Measurements from ENCODE around the gene FIGN.

Gene FIGN

GRCh38 chr2:163573652-163574051, 162.2 kb downstream of the FIGN start:
- H3K27ac Mint-ChIP-seq: no peak overlapping the region
- H3K4me3 Mint-ChIP-seq: no peak overlapping the region
- CTCF ChIA-PET: no interaction called here
- H3K36me3 Mint-ChIP-seq: no peaks in the 10 kb centered on the region
- H3K4me1 Mint-ChIP-seq: no peaks in the 10 kb centered on the region
- H3K27me3 Mint-ChIP-seq: no peaks in the 10 kb centered on the region
- H3K9me3 Mint-ChIP-seq: peaks cover 8% of the 10 kb centered on the region
- no peak for DNase-seq

GRCh38 chr2:163572850-163573249, 163.0 kb downstream of the FIGN start:
- Mint-ChIP-seq H3K9me3 (peaks cover 8% of the 10 kb centered on the region), H3K36me3 (no peaks in the 10 kb centered on the region), H3K27ac (no peak overlapping the region), H3K4me1 (no peaks in the 10 kb centered on the region), H3K4me3 (no peak overlapping the region), H3K27me3 (no peaks in the 10 kb centered on the region)
- DNase-seq: no peak
- CTCF ChIA-PET: no interaction called here

GRCh38 chr2:163571423-163572102, 164.2 kb downstream of the FIGN start:
- no peak overlapping the region for H3K27ac Mint-ChIP-seq
- DNase-seq: no peak
- no peaks in the 10 kb centered on the region for H3K27me3 Mint-ChIP-seq
- H3K4me3 Mint-ChIP-seq: no peak overlapping the region
- CTCF ChIA-PET: no interaction called here
- H3K4me1 Mint-ChIP-seq: no peaks in the 10 kb centered on the region
- H3K36me3 Mint-ChIP-seq: no peaks in the 10 kb centered on the region
- peaks cover 6% of the 10 kb centered on the region for H3K9me3 Mint-ChIP-seq

- Mint-ChIP-seq H3K4me1 (no peaks in the 10 kb centered on the region), H3K27ac (no peak overlapping the region), H3K9me3 (peaks cover 1% of the 10 kb centered on the region), H3K4me3 (no peak overlapping the region), H3K27me3 (no peaks in the 10 kb centered on the region), H3K36me3 (no peaks in the 10 kb centered on the region)
- CTCF ChIA-PET: no interaction called here
- DNase-seq: no peak
These were observed 165.4 kb downstream of the FIGN start for GRCh38 chr2:163570391-163570790.

GRCh38 chr2:163565192-163565591, 170.6 kb downstream of the FIGN start:
- no peaks in the 10 kb centered on the region for H3K27me3 Mint-ChIP-seq
- H3K27ac Mint-ChIP-seq: no peak overlapping the region
- no peaks in the 10 kb centered on the region for H3K4me1 Mint-ChIP-seq
- no peak for DNase-seq
- H3K9me3 Mint-ChIP-seq: peaks cover 2% of the 10 kb centered on the region
- CTCF ChIA-PET: no interaction called here
- H3K36me3 Mint-ChIP-seq: no peaks in the 10 kb centered on the region
- H3K4me3 Mint-ChIP-seq: no peak overlapping the region

- H3K9me3 Mint-ChIP-seq: peaks cover 2% of the 10 kb centered on the region
- no peaks in the 10 kb centered on the region for H3K4me1 Mint-ChIP-seq
- H3K27me3 Mint-ChIP-seq: no peaks in the 10 kb centered on the region
- no peaks in the 10 kb centered on the region for H3K36me3 Mint-ChIP-seq
- CTCF ChIA-PET: no interaction called here
- H3K4me3 Mint-ChIP-seq: no peak overlapping the region
- no peak for DNase-seq
- no peak overlapping the region for H3K27ac Mint-ChIP-seq
These were observed 171.6 kb downstream of the FIGN start for GRCh38 chr2:163564236-163564635.

- no peak for DNase-seq
- peaks cover 2% of the 10 kb centered on the region for H3K9me3 Mint-ChIP-seq
- H3K36me3 Mint-ChIP-seq: no peaks in the 10 kb centered on the region
- H3K4me3 Mint-ChIP-seq: no peak overlapping the region
- CTCF ChIA-PET: no interaction called here
- H3K27me3 Mint-ChIP-seq: no peaks in the 10 kb centered on the region
- H3K27ac Mint-ChIP-seq: no peak overlapping the region
- no peaks in the 10 kb centered on the region for H3K4me1 Mint-ChIP-seq
These were observed 172.5 kb downstream of the FIGN start for GRCh38 chr2:163563336-163563735.

- H3K36me3 Mint-ChIP-seq: no peaks in the 10 kb centered on the region
- CTCF ChIA-PET: no interaction called here
- H3K27me3 Mint-ChIP-seq: no peaks in the 10 kb centered on the region
- H3K9me3 Mint-ChIP-seq: peaks cover 2% of the 10 kb centered on the region
- DNase-seq: no peak
- no peak overlapping the region for H3K27ac Mint-ChIP-seq
- H3K4me3 Mint-ChIP-seq: no peak overlapping the region
- H3K4me1 Mint-ChIP-seq: no peaks in the 10 kb centered on the region
These were observed 177.4 kb downstream of the FIGN start for GRCh38 chr2:163558251-163559021.

- H3K27ac Mint-ChIP-seq: no peak overlapping the region
- no peaks in the 10 kb centered on the region for H3K27me3 Mint-ChIP-seq
- H3K4me1 Mint-ChIP-seq: no peaks in the 10 kb centered on the region
- H3K9me3 Mint-ChIP-seq: peaks cover 2% of the 10 kb centered on the region
- CTCF ChIA-PET: no interaction called here
- no peaks in the 10 kb centered on the region for H3K36me3 Mint-ChIP-seq
- DNase-seq: no peak
- no peak overlapping the region for H3K4me3 Mint-ChIP-seq
These were observed 179.3 kb downstream of the FIGN start for GRCh38 chr2:163556511-163556910.

- H3K4me1 Mint-ChIP-seq: no peaks in the 10 kb centered on the region
- H3K36me3 Mint-ChIP-seq: no peaks in the 10 kb centered on the region
These were observed 180.9 kb downstream of the FIGN start for GRCh38 chr2:163554864-163555263.

GRCh38 chr2:163553601-163554000, 182.2 kb downstream of the FIGN start:
- DNase-seq: no peak
- Mint-ChIP-seq H3K27me3 (no peaks in the 10 kb centered on the region), H3K36me3 (no peaks in the 10 kb centered on the region), H3K4me1 (no peaks in the 10 kb centered on the region), H3K4me3 (no peak overlapping the region), H3K9me3 (peaks cover 3% of the 10 kb centered on the region), H3K27ac (no peak overlapping the region)
- CTCF ChIA-PET: no interaction called here

More at GRCh38 chr2:163554864-163555263, 180.9 kb downstream of the FIGN start:
- H3K27me3 Mint-ChIP-seq: no peaks in the 10 kb centered on the region
- H3K27ac Mint-ChIP-seq: no peak overlapping the region
- no peak overlapping the region for H3K4me3 Mint-ChIP-seq
- DNase-seq: no peak
- CTCF ChIA-PET: no interaction called here
- H3K9me3 Mint-ChIP-seq: peaks cover 3% of the 10 kb centered on the region

GRCh38 chr2:163552758-163553157, 183.1 kb downstream of the FIGN start:
- DNase-seq: no peak
- H3K4me3 Mint-ChIP-seq: no peak overlapping the region
- no peaks in the 10 kb centered on the region for H3K4me1 Mint-ChIP-seq
- no peaks in the 10 kb centered on the region for H3K36me3 Mint-ChIP-seq
- CTCF ChIA-PET: no interaction called here
- peaks cover 3% of the 10 kb centered on the region for H3K9me3 Mint-ChIP-seq
- no peaks in the 10 kb centered on the region for H3K27me3 Mint-ChIP-seq
- H3K27ac Mint-ChIP-seq: no peak overlapping the region

GRCh38 chr2:163551616-163552373, 184.0 kb downstream of the FIGN start:
- H3K9me3 Mint-ChIP-seq: peaks cover 3% of the 10 kb centered on the region
- DNase-seq: no peak
- no peak overlapping the region for H3K4me3 Mint-ChIP-seq
- H3K27me3 Mint-ChIP-seq: no peaks in the 10 kb centered on the region
- no peaks in the 10 kb centered on the region for H3K4me1 Mint-ChIP-seq
- H3K27ac Mint-ChIP-seq: no peak overlapping the region
- CTCF ChIA-PET: no interaction called here
- H3K36me3 Mint-ChIP-seq: no peaks in the 10 kb centered on the region

GRCh38 chr2:163548970-163549369, 186.8 kb downstream of the FIGN start:
- CTCF ChIA-PET: no interaction called here
- H3K27ac Mint-ChIP-seq: no peak overlapping the region
- DNase-seq: no peak
- H3K4me1 Mint-ChIP-seq: no peaks in the 10 kb centered on the region
- H3K36me3 Mint-ChIP-seq: no peaks in the 10 kb centered on the region
- H3K9me3 Mint-ChIP-seq: peaks cover 3% of the 10 kb centered on the region
- H3K4me3 Mint-ChIP-seq: no peak overlapping the region
- H3K27me3 Mint-ChIP-seq: no peaks in the 10 kb centered on the region
